Pancreas (tissue), 10 donors: ENCODE measurements around the gene SH2D4B. TPM values are rescaled to one million over a fixed set of nuclear protein-coding genes. Genes with fewer than 3 reads are reported as not detected.

Experiments
- ATAC-seq, 4 donors: fragments of 200-7000 bp; cut with Tn5 transposase; one replicate each; pipeline versions ENCODE4 v1.8.0 to v1.9.1; 2020; ENCODE audit warnings: mild to moderate bottlenecking in 4 of 4, moderate library complexity in 4 of 4
- DNase-seq, 6 donors: peaks; one replicate each; pipeline ENCODE4 v3.0.0-alpha.2; 2020
- FAIRE-seq: peaks from 2 replicates; lab custom pipeline; 2012; peaks lifted over from hg19 to GRCh38; lab: Jason Lieb, UNC
- H3K27ac ChIP-seq, 4 donors: fragments of 200-600 bp; sonication (generic); 1 replicate in 3 of 4; 2 replicates in 1 of 4; pipeline versions ENCODE4 v1.5.0 to v1.8.0; 2020
- H3K27me3 ChIP-seq, 4 donors: fragments of 200-600 bp; one replicate each; pipeline ENCODE4 v1.8.0; 2021
- H3K36me3 ChIP-seq, 3 donors: fragments of 200-600 bp; sonication (generic) in 1 of 3; one replicate each; pipeline versions ENCODE4 v1.5.0 to v1.8.0; 2020 to 2021
- H3K4me1 ChIP-seq, 3 donors: fragments of 200-600 bp; one replicate each; pipeline ENCODE4 v1.8.0; 2021
- H3K4me3 ChIP-seq, 4 donors: fragments of 200-600 bp; sonication (generic) in 2 of 4; one replicate each; pipeline versions ENCODE4 v1.5.0 to v1.8.0; 2020 to 2021
- H3K9me3 ChIP-seq, 4 donors: fragments of 200-600 bp; one replicate each; pipeline ENCODE4 v1.8.0; 2021
- WGBS, 2 donors: extraction: QIAGEN DNeasy Blood & Tissue Kit; methylation state at CpG; one replicate each; pipeline ENCODE4 v1.1.7; 2013; 5-methylcytosine and 5-hydroxymethylcytosine counted together
- intact Hi-C, 3 donors: fragments of 100-400 bp; cut with DNase I; formaldehyde crosslinking; loops; one replicate each; pipeline versions ENCODE4 v1.11.1 to v1.14.2; 2022
- polyA plus RNA-seq, 2 donors: library from polyadenylated mRNA; stranded (reverse); fragments of 200-250 nt; gene quantifications; one replicate each; pipeline ENCODE4 v1.2.3, GENCODE V29; 2013
- total RNA-seq, 6 donors: library from RNA; stranded (reverse); fragmentation: NEBNext Ultra II Directional in 4 of 6; extraction: Animal tissue kit (Norgen Biotek cat#: 25700) in 4 of 6; gene quantifications; one replicate each; pipeline versions ENCODE4 v1.2.1 to v1.2.4, GENCODE V29; 2021 to 2023
- TF ChIP-seq, protein P1 (sequence below), 4 donors: fragments of 200-600 bp; sonication (generic) in 3 of 4; IDR thresholded peaks; one replicate each; pipeline versions ENCODE4 v1.5.0 to v1.8.0; 2021; ENCODE audit warnings: antibody characterized with exemption in 4 of 4
- donor health status: healthy with polysubstance abuse.
- donor health status: DM: no; HTN: no; CAD: no; lungs with moderate emphysema.
- donor health status: DM: no; HTN: no; CAD: no.
- donor health status: control.
- donor health status: control.
- donor health status: Bipolar disorder and iron deficiency.
- donor health status: DM: yes; HTN: yes; CAD: no.
- donor health status: DM: no; HTN: no; CAD: no.
- donor health status: DM: no; HTN: no; CAD: no.
- donor health status: DM: yes; HTN: yes; CAD: no.

SH2D4B gene
- total and polyA plus RNA-seq, 8 donors, result 0.02 TPM; not detected in 7

DNA sequence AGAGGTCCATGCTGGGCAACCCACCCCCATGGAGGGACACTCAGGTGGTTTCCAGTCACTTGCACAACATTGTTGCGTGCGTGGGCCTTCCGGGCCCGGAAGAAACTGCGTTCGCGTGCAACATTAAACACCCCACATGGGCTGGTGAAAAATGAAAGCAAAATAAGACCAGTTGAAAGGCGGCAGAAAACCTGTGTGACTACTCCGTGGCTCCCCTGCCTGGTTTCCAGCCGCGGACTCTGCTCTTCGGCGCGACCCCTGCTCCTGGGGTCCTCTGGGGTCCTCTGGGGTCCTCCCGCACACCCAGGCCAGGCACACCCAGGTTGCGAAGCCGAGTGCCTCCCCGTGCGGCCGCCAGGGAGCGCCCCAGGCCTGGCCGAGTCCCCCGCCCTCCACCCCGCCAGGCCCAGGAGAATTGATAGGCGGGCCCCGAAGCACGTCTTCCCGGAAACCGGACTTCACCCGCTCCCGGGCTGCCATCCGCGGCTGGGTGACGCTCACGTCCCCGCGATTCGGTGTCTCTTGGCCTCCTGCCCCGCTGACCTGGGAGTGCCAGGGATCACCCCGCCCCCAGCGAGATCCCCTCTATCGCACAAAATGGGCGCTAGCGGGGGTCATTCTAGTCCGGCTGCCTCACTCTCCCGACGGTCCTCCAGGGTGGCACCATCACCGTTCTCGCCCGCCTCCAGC is 1.9 kb upstream of the SH2D4B start:
- Histone ChIP-seq H3K4me3 (peak overlapping the region; percentile 23 to 49 (median 42)), H3K27me3 (no peaks in the 10 kb centered on the region), H3K9me3 (no peaks in the 10 kb centered on the region), H3K4me1 (no peaks in the 10 kb centered on the region), H3K36me3 (no peaks in the 10 kb centered on the region), H3K27ac (peak overlapping the region in 1 of 4 donors; percentile 38)
- TF ChIP-seq, protein P1, sequence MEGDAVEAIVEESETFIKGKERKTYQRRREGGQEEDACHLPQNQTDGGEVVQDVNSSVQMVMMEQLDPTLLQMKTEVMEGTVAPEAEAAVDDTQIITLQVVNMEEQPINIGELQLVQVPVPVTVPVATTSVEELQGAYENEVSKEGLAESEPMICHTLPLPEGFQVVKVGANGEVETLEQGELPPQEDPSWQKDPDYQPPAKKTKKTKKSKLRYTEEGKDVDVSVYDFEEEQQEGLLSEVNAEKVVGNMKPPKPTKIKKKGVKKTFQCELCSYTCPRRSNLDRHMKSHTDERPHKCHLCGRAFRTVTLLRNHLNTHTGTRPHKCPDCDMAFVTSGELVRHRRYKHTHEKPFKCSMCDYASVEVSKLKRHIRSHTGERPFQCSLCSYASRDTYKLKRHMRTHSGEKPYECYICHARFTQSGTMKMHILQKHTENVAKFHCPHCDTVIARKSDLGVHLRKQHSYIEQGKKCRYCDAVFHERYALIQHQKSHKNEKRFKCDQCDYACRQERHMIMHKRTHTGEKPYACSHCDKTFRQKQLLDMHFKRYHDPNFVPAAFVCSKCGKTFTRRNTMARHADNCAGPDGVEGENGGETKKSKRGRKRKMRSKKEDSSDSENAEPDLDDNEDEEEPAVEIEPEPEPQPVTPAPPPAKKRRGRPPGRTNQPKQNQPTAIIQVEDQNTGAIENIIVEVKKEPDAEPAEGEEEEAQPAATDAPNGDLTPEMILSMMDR (IDR thresholded peaks at IDR 0.05), result peak in 3 of 4 donors; percentile 38 to 72 (median 71)
- FAIRE-seq (no peak), DNase-seq (peak; percentile 65 to 91 (median 81)), ATAC-seq (peak; percentile 96 to 98 (median 98))
- intact Hi-C loops, result no loop called here
- 7 to 13% methylated on average over 41 to 50 of the region's 50 CpGs for WGBS, 2 donors

DNA sequence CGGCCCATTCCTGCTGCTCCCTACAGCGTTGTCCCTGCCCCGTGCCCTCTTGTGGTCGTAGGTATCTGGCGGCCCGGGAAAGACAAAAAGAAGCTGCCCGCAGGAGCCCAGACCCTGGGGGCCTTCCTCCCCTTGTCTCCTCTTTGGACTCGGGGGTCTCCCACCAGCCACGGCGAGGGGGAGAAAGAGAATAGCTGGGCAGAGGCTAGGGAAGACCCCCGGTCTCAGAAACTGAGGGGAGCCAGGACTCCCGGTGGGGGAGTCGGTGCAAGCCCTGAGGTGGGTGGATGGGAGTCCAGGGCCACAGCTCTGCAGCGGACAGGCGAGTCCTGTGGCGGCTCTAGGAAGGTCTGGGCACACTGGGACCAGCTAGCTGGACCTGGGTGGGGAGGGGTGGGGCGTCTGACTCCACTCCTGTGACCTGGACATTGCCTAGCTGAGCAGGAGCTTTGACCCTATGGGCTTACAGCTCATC is 1.3 kb upstream of the SH2D4B start:
- no peaks in the 10 kb centered on the region for H3K9me3 ChIP-seq
- no peaks in the 10 kb centered on the region for H3K36me3 ChIP-seq
- H3K27ac ChIP-seq, result peak overlapping the region in 1 of 4 donors; percentile 38
- ATAC-seq (peak; percentile 5 to 10 (median 8)), FAIRE-seq (no peak), DNase-seq (peak in 1 of 6 donors; percentile 20)
- no peaks in the 10 kb centered on the region for H3K27me3 ChIP-seq
- H3K4me1 ChIP-seq, result no peaks in the 10 kb centered on the region
- 63 to 75% methylated on average over 14 to 17 of the region's 17 CpGs for WGBS, 2 donors
- peak overlapping the region; percentile 23 to 49 (median 42) for H3K4me3 ChIP-seq
- TF ChIP-seq, protein P1 (IDR thresholded peaks at IDR 0.05), result no peak
- intact Hi-C loops, result no loop called here

DNA sequence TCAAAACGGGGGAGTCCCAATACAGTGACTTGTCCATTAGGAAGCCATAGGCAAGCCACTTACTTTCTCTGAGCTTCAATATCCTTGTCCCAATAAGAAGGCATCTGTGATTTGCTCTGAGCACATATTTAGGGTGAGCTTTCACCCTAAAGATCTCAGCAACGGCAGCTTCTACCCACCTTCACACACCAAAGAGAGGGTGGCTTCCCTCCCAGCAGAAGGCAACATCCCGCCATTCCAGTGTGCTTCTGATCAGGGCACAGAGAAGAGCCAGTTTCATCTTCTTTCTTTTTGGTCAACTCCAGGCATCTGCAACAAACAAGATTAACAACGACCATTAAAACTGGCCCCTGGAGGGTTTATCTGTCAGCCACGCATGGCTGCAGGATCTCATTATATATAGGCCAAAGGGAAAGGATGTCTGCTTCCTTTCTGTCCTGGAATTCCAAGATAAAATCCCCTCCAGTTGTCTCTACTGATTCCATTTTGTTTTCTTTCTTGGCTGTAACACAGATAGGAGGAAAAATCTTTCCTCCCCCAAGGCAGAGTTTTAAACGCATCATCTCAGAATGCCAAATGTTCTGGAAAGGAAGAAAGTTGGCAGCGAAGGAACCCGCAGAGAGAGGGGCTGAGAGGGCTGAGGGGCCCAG is 491 bp upstream of the SH2D4B start:
- Histone ChIP-seq H3K9me3 (no peaks in the 10 kb centered on the region), H3K4me3 (no peak overlapping the region), H3K27me3 (no peaks in the 10 kb centered on the region), H3K4me1 (no peaks in the 10 kb centered on the region), H3K36me3 (no peaks in the 10 kb centered on the region), H3K27ac (no peak overlapping the region)
- no peak for DNase-seq
- ATAC-seq, result no peak
- intact Hi-C loops, result no loop called here
- no peak for FAIRE-seq
- WGBS, 2 donors, result 86 to 90% methylated on average over 8 of the region's 8 CpGs
- TF ChIP-seq, protein P1 (IDR thresholded peaks at IDR 0.05), result no peak

DNA sequence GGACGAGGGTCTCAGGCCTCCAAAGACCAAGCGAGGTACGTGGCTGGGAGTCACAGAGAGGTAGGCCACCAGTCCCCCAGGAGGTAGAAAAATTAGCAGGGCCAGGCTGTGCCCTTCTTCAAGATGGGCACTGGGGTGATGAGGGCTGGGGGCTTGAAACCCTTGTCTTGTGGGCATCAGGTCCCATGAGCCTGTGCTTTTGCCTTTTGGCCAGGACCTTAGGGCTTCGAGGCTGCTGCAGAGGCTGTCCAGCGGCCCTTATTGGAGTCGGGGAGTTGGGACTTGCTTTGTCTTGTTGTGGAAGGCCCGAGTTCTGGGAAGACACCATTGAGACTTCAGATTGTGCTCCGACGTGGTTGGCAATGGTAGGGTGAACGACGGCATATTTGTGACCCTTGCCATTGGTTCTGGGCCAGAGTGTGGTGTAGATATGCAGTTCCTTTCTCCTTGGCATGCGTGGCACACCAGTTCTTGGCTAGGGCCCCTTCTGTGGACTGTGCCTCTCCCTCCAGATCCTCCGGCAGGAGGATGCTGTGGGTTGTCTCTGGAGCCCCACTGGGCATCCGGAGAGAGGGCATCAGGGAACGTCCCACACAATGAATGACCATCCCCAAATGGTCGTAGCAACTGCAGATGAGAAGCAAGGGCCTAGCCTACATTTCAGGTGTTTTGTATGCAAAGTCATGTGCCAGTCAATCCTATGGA is 931 bp downstream of the SH2D4B start:
- no peak for FAIRE-seq
- Histone ChIP-seq H3K4me1 (no peaks in the 10 kb centered on the region), H3K4me3 (no peak overlapping the region), H3K27me3 (no peaks in the 10 kb centered on the region), H3K9me3 (no peaks in the 10 kb centered on the region), H3K36me3 (no peaks in the 10 kb centered on the region), H3K27ac (no peak overlapping the region)
- TF ChIP-seq, protein P1 (IDR thresholded peaks at IDR 0.05), result no peak
- intact Hi-C loops, result no loop called here
- no peak for ATAC-seq
- 78 to 85% methylated on average over 16 of the region's 16 CpGs for WGBS, 2 donors
- DNase-seq, result no peak
